ENCODE data around the gene PIANP.
A peak's percentile ranks its signal among the peaks of the same experiment; 100 is the strongest.

The PIANP gene

GRCh38 chr12:6666211-6666610, 34.4 kb downstream of the PIANP start:
- no peak for DNase-seq

DNA sequence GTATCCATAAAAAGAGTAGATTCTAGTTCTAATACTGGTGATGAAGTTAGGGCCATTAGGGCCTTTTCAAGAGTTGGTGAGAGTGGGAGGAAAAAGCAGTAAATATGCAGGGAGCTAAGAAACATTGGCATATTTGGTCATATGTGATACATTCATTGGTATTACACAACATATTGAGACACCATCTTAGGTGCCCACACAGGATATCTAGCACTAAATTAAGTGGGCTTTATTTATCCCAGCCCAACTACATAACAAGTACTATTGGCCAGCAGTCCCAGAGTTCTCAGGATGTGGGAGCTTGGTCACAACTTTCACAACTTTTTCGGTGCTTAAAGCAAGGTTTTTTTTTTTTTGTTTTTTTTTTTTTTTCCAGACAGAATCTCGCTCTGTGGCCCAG, 35.7 kb downstream of the PIANP start:
- DNase-seq, result no peak

- DNase-seq, result peak; percentile 100
Observed at GRCh38 chr12:6662906-6663742, 37.5 kb downstream of the PIANP start, which contains the start of gene ING4. ING4 (minus strand) TSS chr12:6663119; CDS start chr12:6663101, 18 bp downstream.

DNA sequence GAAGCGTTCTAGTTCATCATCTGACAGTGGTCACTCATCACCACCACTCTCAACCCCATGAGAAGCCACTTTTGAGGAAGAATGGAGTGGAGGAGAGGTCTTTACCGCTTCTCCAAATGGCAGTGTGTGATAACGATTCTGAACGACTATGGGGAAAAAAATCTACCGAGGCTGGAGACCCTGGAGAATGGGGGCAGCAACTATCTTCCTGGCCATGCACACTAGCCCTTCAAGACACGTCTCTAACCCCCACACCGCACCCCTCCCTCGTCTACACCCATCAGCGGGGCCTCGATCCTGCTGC, 38.1 kb downstream of the PIANP start:
- peak; percentile 84 for DNase-seq

DNA sequence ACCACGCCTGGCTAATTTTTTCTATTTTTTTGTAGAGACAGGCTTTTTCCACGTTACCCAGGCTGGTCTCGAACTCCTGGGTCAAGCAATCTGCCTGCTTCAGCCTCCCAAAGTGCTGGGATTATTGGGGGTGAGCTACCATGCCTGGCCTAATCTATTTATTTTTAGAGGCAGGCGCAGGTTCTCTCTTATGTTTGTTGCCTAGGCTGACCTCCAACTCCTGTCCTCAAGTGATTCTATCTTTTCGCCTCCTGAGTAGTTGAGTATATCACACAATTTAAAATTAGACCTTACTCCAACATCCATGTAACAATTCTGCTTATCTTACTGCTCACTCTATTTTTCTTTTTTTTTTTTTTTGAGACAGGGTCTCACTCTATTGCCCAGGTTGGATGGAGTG, 46.6 kb downstream of the PIANP start:
- DNase-seq, result no peak

DNA sequence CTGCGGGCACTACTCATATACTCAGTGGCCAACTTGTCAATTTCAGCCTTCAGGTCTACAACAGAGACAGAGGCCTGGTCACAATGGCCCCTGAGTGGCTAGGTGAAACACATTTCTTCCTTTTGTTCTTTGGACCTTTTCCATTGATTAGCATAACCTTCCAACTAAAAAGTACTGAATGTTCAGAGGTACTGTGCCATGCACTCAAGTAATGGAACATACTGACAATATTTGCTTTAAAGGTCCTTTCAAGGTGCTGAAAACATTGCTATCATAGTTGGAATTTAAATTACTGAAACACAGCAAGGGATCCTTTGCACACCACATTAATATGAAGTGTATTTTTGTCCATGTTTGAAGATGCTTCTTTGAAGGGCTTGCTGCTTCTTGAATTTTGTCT, 47.3 kb downstream of the PIANP start:
- DNase-seq, result no peak

DNA sequence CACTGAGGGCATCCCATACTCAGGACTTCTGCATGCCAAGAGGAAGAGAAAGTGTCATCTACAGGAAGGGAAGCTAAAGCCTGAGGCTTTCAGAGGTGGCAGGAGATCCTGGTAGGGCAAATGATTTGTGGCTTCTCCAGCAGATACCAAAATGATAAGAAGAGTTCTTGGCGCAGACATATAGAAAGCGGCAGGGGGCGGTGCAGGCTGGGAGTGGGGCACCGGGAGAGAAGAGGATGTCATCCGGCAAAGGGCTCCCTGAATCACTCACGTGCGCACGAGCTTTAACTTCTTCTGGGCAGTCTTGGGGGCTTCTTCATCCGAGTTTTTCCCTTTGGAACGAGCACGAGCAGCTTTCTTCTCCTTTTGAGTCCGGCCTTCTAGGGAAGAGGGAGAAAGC, 48.2 kb downstream of the PIANP start:
- DNase-seq, result no peak

DNA sequence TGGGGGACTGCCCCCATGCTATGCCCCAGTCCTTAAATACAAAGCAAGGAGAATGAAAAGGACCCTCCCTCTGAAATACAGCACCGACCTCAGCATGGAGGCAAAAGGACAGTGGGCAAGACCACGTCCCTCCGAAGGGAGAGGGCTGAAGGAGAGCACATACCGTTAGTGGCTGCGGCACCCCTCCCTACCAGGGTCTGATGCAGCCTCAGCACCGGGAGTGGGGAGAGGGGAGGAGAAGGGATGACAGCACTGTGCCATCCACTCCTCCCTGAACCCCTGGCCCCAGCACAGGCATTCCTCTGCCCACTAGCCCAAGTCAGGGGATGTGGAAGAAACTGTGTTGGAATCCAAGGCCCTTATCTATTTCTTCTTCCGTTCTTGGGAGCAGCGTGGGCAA, 49.8 kb downstream of the PIANP start:
- no peak for DNase-seq

DNA sequence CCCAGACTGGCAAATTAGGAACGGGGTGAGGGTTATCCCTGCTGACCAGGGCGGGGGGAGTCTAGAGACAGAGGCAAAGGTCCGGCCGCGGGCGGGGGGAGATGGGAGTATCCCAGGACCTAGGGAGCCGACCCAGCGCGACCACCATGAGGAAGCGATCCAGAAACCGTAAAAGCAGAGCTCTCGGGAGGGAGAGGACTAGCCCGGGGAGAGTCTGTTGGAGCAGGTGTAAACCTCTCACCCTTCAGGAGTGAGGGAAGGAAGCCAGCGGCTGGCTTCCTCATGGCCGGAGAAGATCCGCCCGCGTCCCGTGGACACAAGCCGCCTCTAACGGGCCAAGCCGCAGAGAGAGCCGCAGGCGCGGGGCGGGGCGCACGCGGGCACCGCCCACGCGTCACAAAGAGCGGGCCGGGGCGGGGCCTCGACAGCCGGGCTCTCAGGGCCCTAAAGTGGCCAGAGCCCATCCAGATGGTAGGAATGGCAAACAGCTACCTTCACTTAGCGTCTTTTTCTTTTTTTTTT, 53.5 kb downstream of the PIANP start, which contains the start of gene ACRBP:
ACRBP (minus strand) TSS at position 350 of the 522 bp plus-strand sequence; CDS start at position 284, 66 bp downstream.
- peak; percentile 88 for DNase-seq

DNA sequence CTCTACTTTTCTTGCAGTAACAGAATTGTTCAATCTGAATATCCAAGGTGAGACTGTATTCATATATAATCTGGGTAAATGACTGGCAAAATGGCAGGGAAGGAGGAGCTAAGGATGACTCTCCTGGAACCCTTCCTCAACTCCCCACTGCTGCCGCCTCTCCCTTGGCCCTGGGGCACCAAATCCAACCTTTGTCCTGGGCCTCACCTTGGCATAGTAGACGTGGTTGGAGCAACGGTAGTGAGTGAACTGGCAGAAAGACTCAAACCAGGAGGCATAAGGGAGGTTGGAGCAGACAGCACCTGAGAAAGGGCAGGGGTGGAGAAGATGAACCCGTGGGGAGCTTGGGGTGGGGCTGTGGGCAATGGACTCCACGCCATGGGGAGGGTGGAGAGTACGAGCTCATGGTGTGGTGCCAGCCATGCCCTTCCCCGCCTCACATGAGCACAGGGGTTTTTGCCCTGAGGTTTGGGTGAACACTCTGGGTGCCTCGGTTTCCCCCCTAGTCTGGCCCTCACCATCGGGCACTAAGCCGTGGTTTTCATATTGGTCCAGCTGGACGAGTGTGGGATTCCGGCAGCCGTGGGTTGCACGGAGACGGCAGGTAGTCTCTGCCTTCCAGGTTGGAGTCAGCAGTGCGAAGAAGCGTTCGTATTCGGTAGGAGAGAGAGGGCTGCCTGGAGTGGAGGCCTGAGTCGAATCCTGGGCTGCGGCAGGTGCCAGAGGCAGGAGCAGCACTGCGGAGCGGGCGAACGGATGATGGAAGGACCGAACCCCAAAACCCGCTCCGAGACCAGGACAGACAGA, 54.1 kb downstream of the PIANP start:
- peak; percentile 55 for DNase-seq

DNA sequence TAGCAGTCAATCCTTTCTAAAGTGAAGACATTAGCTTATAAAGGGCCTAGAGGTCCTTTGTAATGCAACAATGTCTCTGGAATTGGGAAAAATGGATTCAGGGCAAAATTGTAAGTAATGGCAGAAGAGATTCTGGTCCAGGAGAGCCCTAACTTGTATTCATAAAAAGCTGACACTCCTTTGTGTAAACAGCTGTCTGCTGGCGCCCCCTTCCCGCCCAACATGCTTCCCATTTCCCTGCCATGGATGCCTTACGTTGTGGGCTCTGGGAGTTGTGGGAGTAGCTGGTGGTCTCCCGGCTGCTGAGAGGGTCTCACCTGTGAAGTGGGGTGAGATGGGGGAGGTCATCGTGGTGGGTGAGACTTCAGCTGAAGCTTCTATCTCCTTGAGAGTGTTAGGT, 55.7 kb downstream of the PIANP start:
- peak; percentile 69 for DNase-seq

GRCh38 chr12:6644257-6644596, 56.4 kb downstream of the PIANP start:
- DNase-seq, result no peak
